Measurements from ENCODE around the gene PLS3.
"Not testable (repeated sequence)": the region's sequence is repeated elsewhere in the genome, so short reads cannot be mapped to it uniquely, and the experiment has no call there.

PLS3 gene

GRCh38 chrX:115616943-115617563 lies 56.1 kb downstream of the PLS3 start:
- no peaks in the 10 kb centered on the region for H3K36me3 Mint-ChIP-seq
- H3K4me1 Mint-ChIP-seq (ENCODE audit: low read depth): no peaks in the 10 kb centered on the region
- no peaks in the 10 kb centered on the region for H3K9me3 Mint-ChIP-seq (ENCODE audit: low read depth)
- H3K27me3 Mint-ChIP-seq: no peaks in the 10 kb centered on the region
- no peak overlapping the region for H3K4me3 Mint-ChIP-seq
- H3K27ac Mint-ChIP-seq: no peak overlapping the region

- H3K4me1 Mint-ChIP-seq (ENCODE audit: low read depth): no peaks in the 10 kb centered on the region
- H3K4me3 Mint-ChIP-seq: no peak overlapping the region
- no peaks in the 10 kb centered on the region for H3K36me3 Mint-ChIP-seq
- H3K27ac Mint-ChIP-seq: no peak overlapping the region
- H3K27me3 Mint-ChIP-seq: no peaks in the 10 kb centered on the region
- no peaks in the 10 kb centered on the region for H3K9me3 Mint-ChIP-seq (ENCODE audit: low read depth)
Measured at GRCh38 chrX:115622534-115622933, 61.6 kb downstream of the PLS3 start.

- Mint-ChIP-seq H3K27me3 (no peaks in the 10 kb centered on the region), H3K36me3 (no peaks in the 10 kb centered on the region), H3K4me3 (no peak overlapping the region), H3K4me1 (ENCODE audit: low read depth) (no peaks in the 10 kb centered on the region), H3K9me3 (ENCODE audit: low read depth) (no peaks in the 10 kb centered on the region), H3K27ac (no peak overlapping the region)
Measured at GRCh38 chrX:115624916-115625315, 63.9 kb downstream of the PLS3 start.

- Mint-ChIP-seq H3K27ac (no peak overlapping the region), H3K27me3 (no peaks in the 10 kb centered on the region), H3K4me1 (ENCODE audit: low read depth) (no peaks in the 10 kb centered on the region), H3K9me3 (ENCODE audit: low read depth) (no peaks in the 10 kb centered on the region), H3K36me3 (no peaks in the 10 kb centered on the region), H3K4me3 (no peak overlapping the region)
Measured at GRCh38 chrX:115625572-115626301, 64.8 kb downstream of the PLS3 start.

- Mint-ChIP-seq H3K36me3 (no peaks in the 10 kb centered on the region), H3K27me3 (no peaks in the 10 kb centered on the region), H3K4me3 (no peak overlapping the region), H3K9me3 (ENCODE audit: low read depth) (no peaks in the 10 kb centered on the region), H3K27ac (no peak overlapping the region), H3K4me1 (ENCODE audit: low read depth) (no peaks in the 10 kb centered on the region)
Measured at GRCh38 chrX:115630204-115630603, 69.2 kb downstream of the PLS3 start.

- Mint-ChIP-seq H3K27ac (no peak overlapping the region), H3K36me3 (no peaks in the 10 kb centered on the region), H3K4me3 (no peak overlapping the region), H3K4me1 (ENCODE audit: low read depth) (no peaks in the 10 kb centered on the region), H3K27me3 (no peaks in the 10 kb centered on the region), H3K9me3 (ENCODE audit: low read depth) (no peaks in the 10 kb centered on the region)
Measured at GRCh38 chrX:115632455-115632854, 71.5 kb downstream of the PLS3 start.

- H3K36me3 Mint-ChIP-seq, H3K27ac Mint-ChIP-seq: not testable (repeated sequence)
Measured at GRCh38 chrX:115633397-115633796, 72.4 kb downstream of the PLS3 start.

GRCh38 chrX:115639334-115639880 lies 78.4 kb downstream of the PLS3 start:
- Mint-ChIP-seq H3K9me3 (ENCODE audit: low read depth) (no peaks in the 10 kb centered on the region), H3K27ac (no peak overlapping the region), H3K4me1 (ENCODE audit: low read depth) (no peaks in the 10 kb centered on the region), H3K4me3 (no peak overlapping the region), H3K27me3 (no peaks in the 10 kb centered on the region), H3K36me3 (no peaks in the 10 kb centered on the region)

More at GRCh38 chrX:115633397-115633796, 72.4 kb downstream of the PLS3 start:
- H3K4me3 Mint-ChIP-seq; H3K4me1 Mint-ChIP-seq (ENCODE audit: low read depth); H3K9me3 Mint-ChIP-seq (ENCODE audit: low read depth); H3K27me3 Mint-ChIP-seq: not testable (repeated sequence)

- H3K36me3 Mint-ChIP-seq: no peaks in the 10 kb centered on the region
- no peak overlapping the region for H3K27ac Mint-ChIP-seq
- no peak overlapping the region for H3K4me3 Mint-ChIP-seq
- H3K4me1 Mint-ChIP-seq (ENCODE audit: low read depth): no peaks in the 10 kb centered on the region
- no peaks in the 10 kb centered on the region for H3K27me3 Mint-ChIP-seq
- no peaks in the 10 kb centered on the region for H3K9me3 Mint-ChIP-seq (ENCODE audit: low read depth)
Measured at GRCh38 chrX:115642311-115642710, 81.3 kb downstream of the PLS3 start.

GRCh38 chrX:115642895-115643530 lies 82.0 kb downstream of the PLS3 start:
- H3K27me3 Mint-ChIP-seq: no peaks in the 10 kb centered on the region
- no peaks in the 10 kb centered on the region for H3K36me3 Mint-ChIP-seq
- no peak overlapping the region for H3K27ac Mint-ChIP-seq
- no peak overlapping the region for H3K4me3 Mint-ChIP-seq
- no peaks in the 10 kb centered on the region for H3K4me1 Mint-ChIP-seq (ENCODE audit: low read depth)
- H3K9me3 Mint-ChIP-seq (ENCODE audit: low read depth): no peaks in the 10 kb centered on the region

GRCh38 chrX:115644397-115644796 lies 83.4 kb downstream of the PLS3 start:
- not testable (repeated sequence) for H3K27me3 Mint-ChIP-seq; H3K4me3 Mint-ChIP-seq; H3K27ac Mint-ChIP-seq; H3K36me3 Mint-ChIP-seq; H3K4me1 Mint-ChIP-seq (ENCODE audit: low read depth); H3K9me3 Mint-ChIP-seq (ENCODE audit: low read depth)

GRCh38 chrX:115649461-115650063 lies 88.6 kb downstream of the PLS3 start:
- Mint-ChIP-seq H3K4me3 (no peak overlapping the region), H3K4me1 (ENCODE audit: low read depth) (no peaks in the 10 kb centered on the region), H3K9me3 (ENCODE audit: low read depth) (no peaks in the 10 kb centered on the region), H3K36me3 (no peaks in the 10 kb centered on the region), H3K27ac (no peak overlapping the region), H3K27me3 (no peaks in the 10 kb centered on the region)

GRCh38 chrX:115650449-115650848 lies 89.5 kb downstream of the PLS3 start:
- no peaks in the 10 kb centered on the region for H3K4me1 Mint-ChIP-seq (ENCODE audit: low read depth)
- no peak overlapping the region for H3K4me3 Mint-ChIP-seq
- no peaks in the 10 kb centered on the region for H3K9me3 Mint-ChIP-seq (ENCODE audit: low read depth)
- H3K36me3 Mint-ChIP-seq: no peaks in the 10 kb centered on the region
- H3K27me3 Mint-ChIP-seq: no peaks in the 10 kb centered on the region
- no peak overlapping the region for H3K27ac Mint-ChIP-seq

- H3K36me3 Mint-ChIP-seq: no peaks in the 10 kb centered on the region
- H3K4me3 Mint-ChIP-seq: no peak overlapping the region
- no peak overlapping the region for H3K27ac Mint-ChIP-seq
- H3K4me1 Mint-ChIP-seq (ENCODE audit: low read depth): no peaks in the 10 kb centered on the region
- H3K9me3 Mint-ChIP-seq (ENCODE audit: low read depth): no peaks in the 10 kb centered on the region
- no peaks in the 10 kb centered on the region for H3K27me3 Mint-ChIP-seq
Measured at GRCh38 chrX:115650916-115651315, 89.9 kb downstream of the PLS3 start.

GRCh38 chrX:115652221-115652620 lies 91.2 kb downstream of the PLS3 start:
- Mint-ChIP-seq H3K4me1 (ENCODE audit: low read depth) (no peaks in the 10 kb centered on the region), H3K4me3 (no peak overlapping the region), H3K9me3 (ENCODE audit: low read depth) (no peaks in the 10 kb centered on the region), H3K27ac (no peak overlapping the region), H3K27me3 (no peaks in the 10 kb centered on the region), H3K36me3 (no peaks in the 10 kb centered on the region)
